Calu3 (cell line): Measurements from ENCODE around the gene SGK1. TPM values are rescaled to one million over a fixed set of nuclear protein-coding genes. Genes with fewer than 3 reads are reported as not detected.
"Not testable (repeated sequence)": the region's sequence is repeated elsewhere in the genome, so short reads cannot be mapped to it uniquely, and the experiment has no call there.

Source experiments
- BruUV-seq: library from RNA; stranded (reverse); fragments of 400-500 nt; replicated peaks from 2 replicates; lab custom pipeline; 2021; lab: Mats Ljungman, UMichigan
- CTCF ChIA-PET: fragments of 300-600 bp; sonication (Branson Sonifier 250); formaldehyde crosslinking; loops from one replicate; lab custom pipeline; 2022; ENCODE audit warnings: antibody characterized with exemption; lab: Charles Lee
- DNase-seq: peaks from one replicate; pipeline ENCODE4 v3.0.0; 2022
- H3K27ac Mint-ChIP-seq: one replicate; pipeline ENCODE4 v1.8.0; 2022; ENCODE audit warnings: mixed read lengths; ENCODE audit not compliant: unreplicated experiment
- H3K27me3 Mint-ChIP-seq: one replicate; pipeline ENCODE4 v1.8.0; 2022; ENCODE audit warnings: mixed read lengths; ENCODE audit not compliant: unreplicated experiment
- H3K36me3 Mint-ChIP-seq: one replicate; pipeline ENCODE4 v1.8.0; 2022; ENCODE audit warnings: mild to moderate bottlenecking, moderate library complexity, mixed read lengths; ENCODE audit not compliant: insufficient read depth, unreplicated experiment
- H3K4me1 Mint-ChIP-seq: one replicate; pipeline ENCODE4 v1.8.0; 2022; ENCODE audit warnings: mild to moderate bottlenecking, low read depth, mixed read lengths; ENCODE audit not compliant: unreplicated experiment
- H3K4me3 Mint-ChIP-seq: one replicate; pipeline ENCODE4 v1.8.0; 2022; ENCODE audit warnings: mild to moderate bottlenecking, low read depth, moderate library complexity, mixed read lengths; ENCODE audit not compliant: unreplicated experiment
- H3K9me3 Mint-ChIP-seq: one replicate; pipeline ENCODE4 v1.8.0; 2022; ENCODE audit warnings: low read depth, mixed read lengths; ENCODE audit not compliant: unreplicated experiment
- CTCF ChIP-seq: fragments of 200-600 bp; IDR thresholded peaks from one replicate; pipeline ENCODE4 v1.8.0; 2022; ENCODE audit warnings: antibody characterized with exemption; ENCODE audit not compliant: unreplicated experiment
- intact Hi-C: fragments of 100-400 bp; cut with micrococcal nuclease; formaldehyde crosslinking; loops from one replicate; pipeline ENCODE4 v1.10.0; 2022; ENCODE audit not compliant: unreplicated experiment
- total RNA-seq: library from RNA; stranded (reverse); gene quantifications from 2 replicates; pipeline ENCODE4 v1.2.3, GENCODE V29; 2022

SGK1 gene
- total RNA-seq, 1 experiment from 2014 or later, result 21.8 TPM

DNA sequence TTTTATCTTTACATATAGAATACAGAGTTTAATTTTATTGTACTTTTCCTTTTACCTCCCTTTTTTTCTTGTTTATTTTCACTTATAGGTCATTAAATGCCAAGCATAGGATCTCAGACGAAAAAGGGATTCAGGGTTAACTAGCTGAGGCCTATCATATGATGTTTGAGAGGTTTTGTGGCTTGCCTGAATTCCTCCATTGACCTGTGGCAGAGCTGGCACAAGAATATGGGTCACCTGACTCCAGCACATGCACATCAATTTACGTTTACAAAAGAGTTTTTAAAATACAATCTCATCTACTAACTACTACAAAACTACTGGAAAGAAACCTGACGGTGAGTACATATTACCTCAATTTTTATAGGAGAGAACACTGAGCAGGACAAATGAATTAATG, 60.4 kb downstream of the SGK1 start:
- Mint-ChIP-seq H3K36me3 (no peaks in the 10 kb centered on the region), H3K27me3 (no peaks in the 10 kb centered on the region), H3K4me1 (no peaks in the 10 kb centered on the region), H3K27ac (no peak overlapping the region), H3K9me3 (no peaks in the 10 kb centered on the region), H3K4me3 (no peak overlapping the region)
- BruUV-seq, result no TSS peak
- CTCF ChIA-PET, result no interaction called here
- intact Hi-C loops, result no loop called here
- TF ChIP-seq CTCF, result no peak
- no peak for DNase-seq

- no peak for TF ChIP-seq CTCF
- CTCF ChIA-PET, result interaction anchor here (0.6 kb wide), 1 partner anchor 33 kb away, joined by 4 read pairs; no protein-coding TSS in a partner anchor
- no peaks in the 10 kb centered on the region for H3K4me1 Mint-ChIP-seq
Observed at GRCh38 chr6:134256862-134257261, 61.0 kb downstream of the SGK1 start.

DNA sequence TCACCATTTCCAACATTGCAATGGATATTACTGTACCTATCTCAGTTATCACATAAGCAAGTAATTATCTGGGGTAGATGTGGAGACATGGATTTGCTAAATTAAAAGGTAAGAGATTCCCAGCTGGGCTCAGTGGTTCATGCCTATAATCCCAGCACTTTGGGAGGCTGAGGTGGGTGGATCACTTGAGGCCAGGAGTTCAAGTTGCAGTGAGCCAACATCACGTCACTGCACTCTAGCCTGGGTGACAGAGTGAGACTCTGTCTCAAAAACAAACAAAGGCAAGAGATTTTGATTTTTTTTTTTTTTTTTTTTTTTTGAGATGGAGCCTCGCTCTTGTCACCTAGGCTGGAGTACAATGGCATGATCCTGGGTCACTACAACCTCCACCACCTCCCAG, 62.6 kb downstream of the SGK1 start:
- DNase-seq, H3K4me1 Mint-ChIP-seq, H3K36me3 Mint-ChIP-seq, H3K9me3 Mint-ChIP-seq, H3K4me3 Mint-ChIP-seq, H3K27me3 Mint-ChIP-seq, intact Hi-C loops, CTCF ChIA-PET, H3K27ac Mint-ChIP-seq, BruUV-seq: not testable (repeated sequence)

More at GRCh38 chr6:134256862-134257261, 61.0 kb downstream of the SGK1 start:
- no peaks in the 10 kb centered on the region for H3K9me3 Mint-ChIP-seq
- no TSS peak for BruUV-seq
- H3K36me3 Mint-ChIP-seq, result no peaks in the 10 kb centered on the region
- intact Hi-C loops, result no loop called here
- no peak for DNase-seq
- no peak overlapping the region for H3K27ac Mint-ChIP-seq
- H3K27me3 Mint-ChIP-seq, result no peaks in the 10 kb centered on the region
- no peak overlapping the region for H3K4me3 Mint-ChIP-seq

GRCh38 chr6:134254118-134254517, 63.8 kb downstream of the SGK1 start:
- no peak for DNase-seq
- peaks cover 12% of the 10 kb centered on the region for H3K4me1 Mint-ChIP-seq
- intact Hi-C loops, result no loop called here
- H3K27ac Mint-ChIP-seq, result no peak overlapping the region
- no peaks in the 10 kb centered on the region for H3K27me3 Mint-ChIP-seq
- BruUV-seq, result no TSS peak
- no peak for TF ChIP-seq CTCF
- H3K36me3 Mint-ChIP-seq, result no peaks in the 10 kb centered on the region
- H3K9me3 Mint-ChIP-seq, result no peaks in the 10 kb centered on the region
- CTCF ChIA-PET, result no interaction called here
- H3K4me3 Mint-ChIP-seq, result no peak overlapping the region

- Mint-ChIP-seq H3K27ac (no peak overlapping the region), H3K27me3 (no peaks in the 10 kb centered on the region), H3K4me1 (peaks cover 16% of the 10 kb centered on the region), H3K9me3 (no peaks in the 10 kb centered on the region), H3K36me3 (no peaks in the 10 kb centered on the region), H3K4me3 (no peak overlapping the region)
- CTCF ChIA-PET, result interaction anchor here (0.7 kb wide), 1 partner anchor 168 kb away, joined by 3 read pairs; no protein-coding TSS in a partner anchor
- intact Hi-C loops, result no loop called here
- DNase-seq, result no peak
- BruUV-seq, result no TSS peak
- no peak for TF ChIP-seq CTCF
Observed at GRCh38 chr6:134253681-134254080, 64.2 kb downstream of the SGK1 start.
